ENCODE results near the gene NET1.

DNA sequence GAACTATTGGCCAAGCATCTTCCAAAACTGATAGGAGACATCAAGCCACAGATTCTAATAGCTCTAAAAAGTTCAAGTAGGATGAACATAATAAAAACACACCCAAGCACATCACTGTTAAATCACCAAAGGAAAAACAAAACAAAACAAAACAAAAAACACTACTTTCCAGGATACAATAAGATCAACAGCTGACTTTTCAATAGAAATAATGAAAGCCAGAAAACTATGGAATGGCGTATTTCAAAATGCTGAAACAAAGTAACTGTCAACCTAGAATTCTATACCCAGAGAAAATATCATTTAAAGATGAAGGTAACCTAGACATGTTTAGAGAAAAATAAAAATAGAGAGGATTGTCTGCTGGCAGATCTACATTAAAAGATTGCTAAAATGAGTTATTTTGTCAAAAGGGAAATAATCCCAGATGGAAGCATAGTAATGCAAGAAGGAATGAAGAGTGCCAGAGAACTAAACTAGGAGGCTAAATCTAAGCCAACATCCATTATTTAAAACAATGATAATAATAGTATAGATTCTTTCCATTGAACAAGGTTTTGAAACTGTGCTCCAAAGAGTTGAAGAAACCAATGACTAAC lies 21.7 kb upstream of the NET1 start:
- TF ChIP-seq, protein P1, sequence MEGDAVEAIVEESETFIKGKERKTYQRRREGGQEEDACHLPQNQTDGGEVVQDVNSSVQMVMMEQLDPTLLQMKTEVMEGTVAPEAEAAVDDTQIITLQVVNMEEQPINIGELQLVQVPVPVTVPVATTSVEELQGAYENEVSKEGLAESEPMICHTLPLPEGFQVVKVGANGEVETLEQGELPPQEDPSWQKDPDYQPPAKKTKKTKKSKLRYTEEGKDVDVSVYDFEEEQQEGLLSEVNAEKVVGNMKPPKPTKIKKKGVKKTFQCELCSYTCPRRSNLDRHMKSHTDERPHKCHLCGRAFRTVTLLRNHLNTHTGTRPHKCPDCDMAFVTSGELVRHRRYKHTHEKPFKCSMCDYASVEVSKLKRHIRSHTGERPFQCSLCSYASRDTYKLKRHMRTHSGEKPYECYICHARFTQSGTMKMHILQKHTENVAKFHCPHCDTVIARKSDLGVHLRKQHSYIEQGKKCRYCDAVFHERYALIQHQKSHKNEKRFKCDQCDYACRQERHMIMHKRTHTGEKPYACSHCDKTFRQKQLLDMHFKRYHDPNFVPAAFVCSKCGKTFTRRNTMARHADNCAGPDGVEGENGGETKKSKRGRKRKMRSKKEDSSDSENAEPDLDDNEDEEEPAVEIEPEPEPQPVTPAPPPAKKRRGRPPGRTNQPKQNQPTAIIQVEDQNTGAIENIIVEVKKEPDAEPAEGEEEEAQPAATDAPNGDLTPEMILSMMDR (IDR thresholded peaks at IDR 0.05) = no peak
- TF ChIP-seq POLR2A (IDR thresholded peaks at IDR 0.05) (no peak), EP300 (IDR thresholded peaks at IDR 0.05) (no peak)

All from stomach (tissue), 4 donors.